Tibial nerve (tissue), 4 donors: ENCODE results near the gene CAPN11. TPM values are rescaled to one million over a fixed set of nuclear protein-coding genes. Genes with fewer than 3 reads are reported as not detected.

Source experiments
- DNase-seq, 2 donors: peaks; one replicate each; pipeline ENCODE4 v3.0.0-alpha.2; 2019; ENCODE audit warnings: low spot score in 2 of 2
- H3K27ac ChIP-seq, 4 donors: fragments of 200-600 bp; sonication (generic) in 3 of 4; one replicate each; pipeline ENCODE4 v1.5.1; 2017 to 2019; ENCODE audit warnings: mild to moderate bottlenecking in 1 of 4
- H3K27me3 ChIP-seq, 2 donors: fragments of 200-600 bp; sonication (generic) in 1 of 2; one replicate each; pipeline versions ENCODE4 v1.5.1 to v1.6.0; 2017 to 2019
- H3K36me3 ChIP-seq, 3 donors: fragments of 200-600 bp; sonication (generic); one replicate each; pipeline ENCODE4 v1.5.1; 2018 to 2019
- H3K4me1 ChIP-seq, 4 donors: fragments of 200-600 bp; sonication (generic) in 3 of 4; one replicate each; pipeline ENCODE4 v1.5.1; 2017 to 2019
- H3K4me3 ChIP-seq, 4 donors: fragments of 200-600 bp; sonication (generic) in 3 of 4; one replicate each; pipeline ENCODE4 v1.5.1; 2017 to 2019; ENCODE audit warnings: mild to moderate bottlenecking in 1 of 4, moderate library complexity in 1 of 4
- H3K9me3 ChIP-seq, 4 donors: fragments of 200-600 bp; sonication (generic) in 3 of 4; one replicate each; pipeline ENCODE4 v1.5.1; 2017 to 2019
- EP300 ChIP-seq, 2 donors: sonication (generic); formaldehyde crosslinking; IDR thresholded peaks; one replicate each; pipeline ENCODE4 v1.6.1; 2017; ENCODE audit warnings: antibody characterized with exemption in 2 of 2, mild to moderate bottlenecking in 1 of 2
- POLR2A ChIP-seq, 2 donors: fragments of 450-650 bp; IDR thresholded peaks; one replicate each; pipeline ENCODE4 v1.6.1; 2017; ENCODE audit warnings: antibody characterized with exemption in 2 of 2, mild to moderate bottlenecking in 2 of 2, moderate library complexity in 2 of 2
- WGBS, 2 donors: methylation state at CpG; one replicate each; pipeline ENCODE4 v1.1.5; 2018; 5-methylcytosine and 5-hydroxymethylcytosine counted together
- total RNA-seq, 4 donors: library from RNA; depleted of rRNA; stranded (reverse); fragments of >200 nt; gene quantifications; one replicate each; pipeline ENCODE4 v1.1.0, GENCODE V29; 2016
- TF ChIP-seq, protein P1 (sequence below), 5 experiments: fragments of 200-600 bp in 3 of 5; fragments of 450-650 bp in 2 of 5; sonication (generic) in 3 of 5; IDR thresholded peaks; one replicate each; pipeline ENCODE4 v1.5.1; 2016 to 2019; ENCODE audit warnings: antibody characterized with exemption in 5 of 5, mild to moderate bottlenecking in 3 of 5, moderate library complexity in 2 of 5

Gene CAPN11
- total RNA-seq, 4 donors from 2014 or later: 0.21 to 6.5 (median 4.2) TPM

- no peaks in the 10 kb centered on the region for H3K9me3 ChIP-seq
- no peaks in the 10 kb centered on the region for H3K36me3 ChIP-seq
- WGBS, 2 donors: 83 to 86% methylated on average over 3 of the region's 3 CpGs
- no peaks in the 10 kb centered on the region for H3K4me1 ChIP-seq
- DNase-seq: no peak
- no peak overlapping the region for H3K27ac ChIP-seq
- TF ChIP-seq POLR2A (IDR thresholded peaks at IDR 0.05) (no peak), EP300 (IDR thresholded peaks at IDR 0.05) (no peak)
- TF ChIP-seq, protein P1, sequence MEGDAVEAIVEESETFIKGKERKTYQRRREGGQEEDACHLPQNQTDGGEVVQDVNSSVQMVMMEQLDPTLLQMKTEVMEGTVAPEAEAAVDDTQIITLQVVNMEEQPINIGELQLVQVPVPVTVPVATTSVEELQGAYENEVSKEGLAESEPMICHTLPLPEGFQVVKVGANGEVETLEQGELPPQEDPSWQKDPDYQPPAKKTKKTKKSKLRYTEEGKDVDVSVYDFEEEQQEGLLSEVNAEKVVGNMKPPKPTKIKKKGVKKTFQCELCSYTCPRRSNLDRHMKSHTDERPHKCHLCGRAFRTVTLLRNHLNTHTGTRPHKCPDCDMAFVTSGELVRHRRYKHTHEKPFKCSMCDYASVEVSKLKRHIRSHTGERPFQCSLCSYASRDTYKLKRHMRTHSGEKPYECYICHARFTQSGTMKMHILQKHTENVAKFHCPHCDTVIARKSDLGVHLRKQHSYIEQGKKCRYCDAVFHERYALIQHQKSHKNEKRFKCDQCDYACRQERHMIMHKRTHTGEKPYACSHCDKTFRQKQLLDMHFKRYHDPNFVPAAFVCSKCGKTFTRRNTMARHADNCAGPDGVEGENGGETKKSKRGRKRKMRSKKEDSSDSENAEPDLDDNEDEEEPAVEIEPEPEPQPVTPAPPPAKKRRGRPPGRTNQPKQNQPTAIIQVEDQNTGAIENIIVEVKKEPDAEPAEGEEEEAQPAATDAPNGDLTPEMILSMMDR (IDR thresholded peaks at IDR 0.05): no peak
- no peaks in the 10 kb centered on the region for H3K27me3 ChIP-seq
- no peak overlapping the region for H3K4me3 ChIP-seq
These were observed 52.7 kb downstream of the CAPN11 start for GRCh38 chr6:44211284-44211683.

DNA sequence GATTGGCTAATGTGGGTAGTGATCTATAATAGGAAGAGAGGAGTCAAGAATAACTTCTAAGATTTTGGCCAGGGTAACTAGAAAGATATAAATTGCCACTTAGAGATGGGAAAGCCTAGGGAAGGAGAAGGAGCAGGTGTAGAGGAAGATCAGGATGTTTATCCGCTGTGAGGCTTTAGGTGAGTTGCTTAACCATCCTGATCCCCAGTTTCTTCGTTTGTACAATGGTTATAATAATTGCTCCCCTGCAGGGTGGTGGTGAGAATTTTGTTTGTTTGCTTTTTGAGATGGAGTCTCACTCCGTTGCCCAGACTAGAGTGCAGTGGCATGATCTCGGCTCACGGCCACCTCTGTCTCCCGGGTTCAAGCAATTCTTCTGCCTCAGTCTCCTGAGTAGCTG lies 55.7 kb downstream of the CAPN11 start:
- Histone ChIP-seq H3K27ac (no peak overlapping the region), H3K27me3 (no peaks in the 10 kb centered on the region), H3K4me1 (peaks cover 0 to 25% (median 6%) of the 10 kb centered on the region in 4 donors), H3K36me3 (no peaks in the 10 kb centered on the region), H3K9me3 (no peaks in the 10 kb centered on the region), H3K4me3 (no peak overlapping the region)
- no peak for DNase-seq
- WGBS, 2 donors: 88 to 95% methylated on average over 6 of the region's 6 CpGs
- TF ChIP-seq EP300 (IDR thresholded peaks at IDR 0.05) (no peak), POLR2A (IDR thresholded peaks at IDR 0.05) (no peak)
- TF ChIP-seq, protein P1 (IDR thresholded peaks at IDR 0.05): no peak

DNA sequence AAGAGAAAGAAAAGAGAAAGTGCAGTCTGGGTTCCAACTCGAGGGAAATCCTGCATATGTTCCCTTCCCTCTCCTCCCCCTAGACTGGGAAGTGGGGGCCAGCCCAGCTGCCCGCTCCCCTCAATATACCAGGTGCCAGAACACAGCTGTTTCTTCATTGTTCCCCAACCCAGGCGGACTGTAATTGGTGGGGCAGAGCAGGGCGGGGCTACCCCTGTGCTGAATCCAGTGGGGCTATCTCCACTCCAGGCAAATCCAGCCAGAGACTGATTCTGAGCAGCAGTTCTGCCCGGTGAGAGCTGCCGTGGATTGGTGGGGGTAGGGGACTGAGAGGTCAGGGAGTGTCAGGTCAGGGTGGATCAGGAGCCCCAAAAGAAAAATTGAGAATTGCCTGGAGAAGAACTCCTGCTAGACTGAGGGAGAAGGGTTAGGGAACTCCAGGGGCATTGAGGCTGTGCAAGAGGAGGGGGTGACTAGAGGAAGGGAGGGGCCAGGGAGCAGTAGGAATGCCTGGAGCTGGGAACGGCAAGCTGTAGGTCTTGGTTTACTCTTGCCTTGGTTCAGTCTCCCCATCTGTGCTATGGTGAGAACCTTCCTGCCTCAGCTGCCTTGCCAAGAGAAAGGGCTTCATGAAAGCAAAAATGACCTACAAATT lies 58.2 kb downstream of the CAPN11 start, which contains the start of gene MYMX:
Gene MYMX, plus strand, starts transcription at position 250 of the 655 bp plus-strand sequence. CDS start 546 bp downstream, outside the sequence.
- H3K9me3 ChIP-seq: no peaks in the 10 kb centered on the region
- H3K27me3 ChIP-seq: no peaks in the 10 kb centered on the region
- WGBS, 2 donors: 16 to 36% methylated on average over 7 of the region's 7 CpGs
- no peak within 1 kb of the TSS for H3K4me3 ChIP-seq
- DNase-seq: no peak
- peak within 1 kb of the TSS in 2 of 4 donors; percentile 88 to 90 for H3K27ac ChIP-seq
- TF ChIP-seq POLR2A (IDR thresholded peaks at IDR 0.05) (no peak), EP300 (IDR thresholded peaks at IDR 0.05) (no peak)
- TF ChIP-seq, protein P1 (IDR thresholded peaks at IDR 0.05): no peak
- no peaks in the 10 kb centered on the region for H3K36me3 ChIP-seq
- H3K4me1 ChIP-seq: peaks cover 0 to 49% (median 12%) of the 10 kb centered on the region in 4 donors

DNA sequence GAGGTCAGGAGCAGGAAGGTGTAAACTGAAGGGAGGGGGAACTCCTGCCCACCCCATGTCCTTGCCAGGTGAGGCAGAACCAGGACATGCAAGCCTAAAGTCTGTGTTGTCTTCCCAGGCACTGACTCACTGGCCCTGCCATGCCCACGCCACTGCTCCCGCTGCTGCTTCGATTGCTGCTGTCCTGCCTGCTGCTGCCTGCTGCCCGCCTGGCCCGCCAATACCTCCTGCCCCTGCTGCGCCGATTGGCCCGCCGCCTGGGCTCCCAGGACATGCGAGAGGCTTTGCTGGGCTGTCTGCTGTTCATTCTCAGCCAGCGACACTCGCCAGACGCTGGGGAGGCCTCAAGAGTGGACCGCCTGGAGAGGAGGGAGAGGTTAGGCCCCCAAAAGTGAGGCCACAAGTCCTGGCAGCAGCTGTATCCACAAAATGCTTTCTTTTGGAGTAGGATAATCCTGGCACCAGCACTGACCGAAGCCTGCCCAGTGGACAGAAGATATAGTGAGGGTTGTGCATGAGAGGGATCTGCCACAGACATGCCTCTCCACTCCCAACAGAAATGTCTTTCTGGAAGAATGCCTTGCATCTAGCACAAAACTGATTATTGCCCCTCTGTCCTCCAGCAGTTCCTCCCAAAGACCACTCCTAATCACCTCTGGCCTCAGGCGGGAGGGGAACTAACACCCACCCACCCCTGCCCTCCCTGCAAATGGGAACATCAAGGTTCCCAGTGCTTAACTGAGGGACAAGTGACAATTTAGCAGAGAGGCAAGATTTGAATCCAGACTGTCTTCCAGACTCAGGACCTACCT lies 58.9 kb downstream of the CAPN11 start:
- DNase-seq: no peak
- H3K27me3 ChIP-seq: no peaks in the 10 kb centered on the region
- H3K27ac ChIP-seq: peak overlapping the region in 3 of 4 donors; percentile 62 to 90 (median 88)
- H3K4me3 ChIP-seq: no peak overlapping the region
- H3K9me3 ChIP-seq: no peaks in the 10 kb centered on the region
- no peak for TF ChIP-seq POLR2A (IDR thresholded peaks at IDR 0.05)
- TF ChIP-seq, protein P1 (IDR thresholded peaks at IDR 0.05): no peak
- TF ChIP-seq EP300 (IDR thresholded peaks at IDR 0.05): no peak
- H3K36me3 ChIP-seq: no peaks in the 10 kb centered on the region
- peaks cover 0 to 56% (median 18%) of the 10 kb centered on the region in 4 donors for H3K4me1 ChIP-seq
- 55 to 77% methylated on average over 16 of the region's 16 CpGs for WGBS, 2 donors
